ENCODE measurements around the gene GJA1. TPM values are rescaled to one million over a fixed set of nuclear protein-coding genes. Genes with fewer than 3 reads are reported as not detected.

The GJA1 gene
- polyA plus RNA-seq, 1 donor (not counting 4 experiments of a cell fraction or from before 2014, with no cell fraction given), result 164 TPM

- H3K9me1 ChIP-seq (ENCODE audit: control insufficient read depth, extremely low read depth, insufficient read depth, low read length), result no peaks in the 10 kb centered on the region
- no peak for DNase-seq (ENCODE audit: low read depth, low spot score)
- H3K79me2 ChIP-seq (ENCODE audit: control insufficient read depth, insufficient read depth, low read length), result no peaks in the 10 kb centered on the region
- H3K9me3 ChIP-seq (ENCODE audit: control insufficient read depth, low read depth, low read length), result no peaks in the 10 kb centered on the region
- no peak overlapping the region for H3K9ac ChIP-seq (ENCODE audit: control insufficient read depth, extremely low read depth, insufficient read depth, low read length)
- H3K27ac ChIP-seq (ENCODE audit: control insufficient read depth, insufficient read depth, low read length), result no peak overlapping the region
- dilution Hi-C loops (cut with MboI; ENCODE audit: extremely low pct_ligation_motif_present, low sequenced_read_pairs), result no loop called here
- no peak overlapping the region for H2AFZ ChIP-seq (ENCODE audit: control insufficient read depth, low read length)
- H3K36me3 ChIP-seq (ENCODE audit: control insufficient read depth in 2 of 2, extremely low read depth in 1 of 2, insufficient read depth in 2 of 2, low read length in 2 of 2), result no peaks in the 10 kb centered on the region
- H4K20me1 ChIP-seq (ENCODE audit: control insufficient read depth, extremely low read depth, insufficient read depth, low read length), result no peaks in the 10 kb centered on the region
- no peak overlapping the region for H3K4me2 ChIP-seq (ENCODE audit: control insufficient read depth, extremely low read depth, insufficient read depth, low read depth, low read length)
- no peak for FAIRE-seq
- H3K4me3 ChIP-seq (ENCODE audit: control insufficient read depth in 2 of 3, extremely low read depth in 1 of 3, insufficient read depth in 2 of 3, low read depth in 1 of 3, low read length in 3 of 3), result no peak overlapping the region
- H3K27me3 ChIP-seq (ENCODE audit: control insufficient read depth, extremely low read depth, insufficient read depth, low read length), result no peaks in the 10 kb centered on the region
- H3K4me1 ChIP-seq (ENCODE audit: control insufficient read depth, extremely low read depth, insufficient read depth, low read length), result no peaks in the 10 kb centered on the region
- TF ChIP-seq, protein P1, sequence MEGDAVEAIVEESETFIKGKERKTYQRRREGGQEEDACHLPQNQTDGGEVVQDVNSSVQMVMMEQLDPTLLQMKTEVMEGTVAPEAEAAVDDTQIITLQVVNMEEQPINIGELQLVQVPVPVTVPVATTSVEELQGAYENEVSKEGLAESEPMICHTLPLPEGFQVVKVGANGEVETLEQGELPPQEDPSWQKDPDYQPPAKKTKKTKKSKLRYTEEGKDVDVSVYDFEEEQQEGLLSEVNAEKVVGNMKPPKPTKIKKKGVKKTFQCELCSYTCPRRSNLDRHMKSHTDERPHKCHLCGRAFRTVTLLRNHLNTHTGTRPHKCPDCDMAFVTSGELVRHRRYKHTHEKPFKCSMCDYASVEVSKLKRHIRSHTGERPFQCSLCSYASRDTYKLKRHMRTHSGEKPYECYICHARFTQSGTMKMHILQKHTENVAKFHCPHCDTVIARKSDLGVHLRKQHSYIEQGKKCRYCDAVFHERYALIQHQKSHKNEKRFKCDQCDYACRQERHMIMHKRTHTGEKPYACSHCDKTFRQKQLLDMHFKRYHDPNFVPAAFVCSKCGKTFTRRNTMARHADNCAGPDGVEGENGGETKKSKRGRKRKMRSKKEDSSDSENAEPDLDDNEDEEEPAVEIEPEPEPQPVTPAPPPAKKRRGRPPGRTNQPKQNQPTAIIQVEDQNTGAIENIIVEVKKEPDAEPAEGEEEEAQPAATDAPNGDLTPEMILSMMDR (optimal IDR thresholded peaks at IDR 0.05 in 1 of 3, IDR thresholded peaks at IDR 0.05 in 1 of 3, conservative IDR thresholded peaks at IDR 0.05 in 1 of 3; ENCODE audit: extremely low read depth in 1 of 3, insufficient read depth in 2 of 3, low read length in 3 of 3), result no peak
- no peak for TF ChIP-seq EZH2 (IDR thresholded peaks at IDR 0.05; ENCODE audit: low read length)
These were observed 29.7 kb downstream of the GJA1 start for GRCh38 chr6:121465101-121465500.

- TF ChIP-seq, protein P1 (optimal IDR thresholded peaks at IDR 0.05 in 1 of 3, IDR thresholded peaks at IDR 0.05 in 1 of 3, conservative IDR thresholded peaks at IDR 0.05 in 1 of 3; ENCODE audit: extremely low read depth in 1 of 3, insufficient read depth in 2 of 3, low read length in 3 of 3), result no peak
- TF ChIP-seq EZH2 (IDR thresholded peaks at IDR 0.05; ENCODE audit: low read length), result no peak
- no peaks in the 10 kb centered on the region for H4K20me1 ChIP-seq (ENCODE audit: control insufficient read depth, extremely low read depth, insufficient read depth, low read length)
- dilution Hi-C loops (cut with MboI; ENCODE audit: extremely low pct_ligation_motif_present, low sequenced_read_pairs), result no loop called here
- no peaks in the 10 kb centered on the region for H3K9me3 ChIP-seq (ENCODE audit: control insufficient read depth, low read depth, low read length)
- H3K27ac ChIP-seq (ENCODE audit: control insufficient read depth, insufficient read depth, low read length), result no peak overlapping the region
- peaks cover 9% of the 10 kb centered on the region for H3K4me1 ChIP-seq (ENCODE audit: control insufficient read depth, extremely low read depth, insufficient read depth, low read length)
- no peaks in the 10 kb centered on the region for H3K79me2 ChIP-seq (ENCODE audit: control insufficient read depth, insufficient read depth, low read length)
- no peaks in the 10 kb centered on the region for H3K36me3 ChIP-seq (ENCODE audit: control insufficient read depth in 2 of 2, extremely low read depth in 1 of 2, insufficient read depth in 2 of 2, low read length in 2 of 2)
- no peak overlapping the region for H3K4me2 ChIP-seq (ENCODE audit: control insufficient read depth, extremely low read depth, insufficient read depth, low read depth, low read length)
- H3K9ac ChIP-seq (ENCODE audit: control insufficient read depth, extremely low read depth, insufficient read depth, low read length), result no peak overlapping the region
- no peaks in the 10 kb centered on the region for H3K9me1 ChIP-seq (ENCODE audit: control insufficient read depth, extremely low read depth, insufficient read depth, low read length)
- no peak overlapping the region for H2AFZ ChIP-seq (ENCODE audit: control insufficient read depth, low read length)
- no peak overlapping the region for H3K4me3 ChIP-seq (ENCODE audit: control insufficient read depth in 2 of 3, extremely low read depth in 1 of 3, insufficient read depth in 2 of 3, low read depth in 1 of 3, low read length in 3 of 3)
- DNase-seq (ENCODE audit: low read depth, low spot score) (no peak), FAIRE-seq (no peak)
- no peaks in the 10 kb centered on the region for H3K27me3 ChIP-seq (ENCODE audit: control insufficient read depth, extremely low read depth, insufficient read depth, low read length)
These were observed 44.1 kb downstream of the GJA1 start for GRCh38 chr6:121479486-121480098.

Data from keratinocyte (primary cell).